ENCODE measurements around the gene PRND.
"Not testable (repeated sequence)": the region's sequence is repeated elsewhere in the genome, so short reads cannot be mapped to it uniquely, and the experiment has no call there.

The PRND gene

DNA sequence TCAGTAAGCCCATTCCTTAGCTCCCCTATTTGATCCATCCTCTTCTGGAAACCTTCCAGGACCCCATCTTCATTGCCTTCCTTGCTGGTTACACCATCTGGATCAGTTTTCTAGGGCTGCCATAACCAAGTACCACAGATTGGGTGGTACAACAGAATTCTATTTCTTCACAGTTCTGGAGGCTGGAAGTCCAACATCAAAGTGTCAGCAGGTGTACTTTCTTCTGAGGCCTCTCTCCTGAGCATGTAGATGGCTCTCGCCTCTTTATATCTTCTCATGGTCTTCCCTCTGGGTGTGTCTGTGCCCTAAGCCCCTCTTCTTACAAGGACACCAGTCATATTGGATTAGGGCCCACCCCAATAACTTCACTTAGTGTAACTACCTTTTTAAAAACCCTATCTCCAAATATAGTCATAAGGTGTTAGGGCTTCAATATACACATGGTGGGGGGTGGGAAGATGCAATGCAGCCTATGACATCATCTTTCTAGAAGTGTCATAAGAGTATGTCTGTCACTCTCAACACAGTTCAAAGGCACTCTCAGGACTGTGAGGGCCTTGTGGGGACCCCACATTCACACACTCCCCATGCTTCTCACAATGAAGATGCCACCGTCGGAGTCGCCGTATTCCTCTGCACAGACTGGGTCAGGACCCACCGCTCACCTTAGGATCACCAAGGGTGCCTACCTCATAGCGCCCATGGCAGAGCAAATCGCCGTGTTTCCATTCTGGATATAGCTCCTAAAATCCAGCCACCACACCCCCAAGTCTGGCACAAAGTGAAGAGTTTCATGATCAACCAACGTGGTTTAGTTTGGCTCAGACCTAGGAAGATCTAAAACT lies 12.2 kb upstream of the PRND start:
- no peak for DNase-seq

DNA sequence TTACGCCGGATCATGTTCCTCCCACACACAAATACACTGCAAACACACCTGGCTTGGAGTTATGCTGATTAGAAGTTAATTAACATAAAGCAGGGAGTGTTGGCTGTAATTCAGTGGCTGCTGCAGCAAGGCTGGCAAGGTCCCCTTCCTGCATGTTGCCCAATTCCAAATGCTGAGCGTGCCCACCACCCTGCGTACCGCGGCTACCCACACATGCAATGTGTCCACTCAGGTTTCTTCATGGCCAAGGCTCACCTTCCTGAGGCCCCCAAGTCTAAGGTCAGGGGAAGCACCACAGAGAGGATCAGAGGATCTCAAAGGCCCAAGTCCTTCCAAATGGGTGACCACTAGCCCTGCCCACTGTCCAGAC lies 11.6 kb upstream of the PRND start:
- DNase-seq: no peak

DNA sequence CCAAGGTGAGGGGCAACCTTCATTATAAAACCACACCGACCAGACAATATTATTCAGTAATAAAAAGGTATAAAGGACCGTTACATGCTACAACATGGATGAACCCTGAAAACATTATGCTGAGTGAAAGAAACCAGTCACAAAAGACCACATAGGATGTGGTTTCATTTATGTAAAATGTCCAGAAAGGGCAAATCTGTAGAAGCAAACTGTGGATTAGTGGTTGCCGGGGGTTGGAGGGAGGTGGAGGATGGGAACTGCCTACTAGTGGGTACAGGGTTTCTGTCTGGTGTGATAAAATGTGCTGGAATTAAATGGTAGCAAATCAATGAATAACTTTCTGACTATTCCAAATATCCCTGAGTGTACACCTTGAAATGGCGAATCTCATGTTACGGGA lies 10.2 kb upstream of the PRND start:
- peak; percentile 32 for DNase-seq

DNA sequence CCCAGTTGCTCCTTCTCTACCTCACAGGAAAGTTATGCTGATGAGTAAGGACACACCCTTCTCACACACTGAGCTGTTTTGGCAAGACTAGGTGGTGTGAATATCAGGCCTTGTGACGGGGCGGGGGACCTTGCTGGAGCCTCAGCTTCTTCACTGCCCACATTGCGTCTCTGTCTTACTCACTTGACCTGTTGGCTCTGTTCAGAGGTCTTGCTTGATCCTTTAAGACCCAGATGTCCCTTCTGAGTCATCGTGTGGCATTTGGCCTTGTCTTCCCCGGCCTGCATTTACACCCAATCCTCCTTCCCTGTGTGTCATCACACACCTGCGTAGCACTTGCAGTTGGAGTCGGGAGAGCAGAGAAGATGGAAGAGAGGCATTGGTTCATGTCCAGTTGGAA lies 8.3 kb upstream of the PRND start:
- DNase-seq: no peak

- DNase-seq: no peak
These were observed 6.9 kb upstream of the PRND start for GRCh38 chr20:4714818-4715217.

GRCh38 chr20:4717816-4718570 lies 3.7 kb upstream of the PRND start:
- DNase-seq: peak; percentile 16

DNA sequence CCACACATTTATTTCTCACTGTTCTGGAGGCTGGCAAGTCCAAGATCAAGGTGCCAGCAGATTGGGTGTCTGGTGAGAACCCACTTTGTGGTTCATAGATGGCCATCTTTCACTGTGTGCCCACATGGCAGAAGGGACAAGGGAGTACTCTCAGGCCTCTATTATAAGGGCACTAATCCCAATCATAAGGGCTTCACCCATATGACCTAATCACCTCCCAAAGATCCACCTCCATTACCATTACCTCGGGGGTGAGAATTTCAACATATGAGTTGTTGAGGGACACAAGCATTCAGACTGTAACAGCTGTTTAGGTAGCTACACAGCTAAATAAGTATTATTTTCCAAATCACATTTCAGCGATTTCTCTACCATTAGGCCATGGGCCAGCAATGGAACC lies 2.5 kb upstream of the PRND start:
- DNase-seq: no peak

DNA sequence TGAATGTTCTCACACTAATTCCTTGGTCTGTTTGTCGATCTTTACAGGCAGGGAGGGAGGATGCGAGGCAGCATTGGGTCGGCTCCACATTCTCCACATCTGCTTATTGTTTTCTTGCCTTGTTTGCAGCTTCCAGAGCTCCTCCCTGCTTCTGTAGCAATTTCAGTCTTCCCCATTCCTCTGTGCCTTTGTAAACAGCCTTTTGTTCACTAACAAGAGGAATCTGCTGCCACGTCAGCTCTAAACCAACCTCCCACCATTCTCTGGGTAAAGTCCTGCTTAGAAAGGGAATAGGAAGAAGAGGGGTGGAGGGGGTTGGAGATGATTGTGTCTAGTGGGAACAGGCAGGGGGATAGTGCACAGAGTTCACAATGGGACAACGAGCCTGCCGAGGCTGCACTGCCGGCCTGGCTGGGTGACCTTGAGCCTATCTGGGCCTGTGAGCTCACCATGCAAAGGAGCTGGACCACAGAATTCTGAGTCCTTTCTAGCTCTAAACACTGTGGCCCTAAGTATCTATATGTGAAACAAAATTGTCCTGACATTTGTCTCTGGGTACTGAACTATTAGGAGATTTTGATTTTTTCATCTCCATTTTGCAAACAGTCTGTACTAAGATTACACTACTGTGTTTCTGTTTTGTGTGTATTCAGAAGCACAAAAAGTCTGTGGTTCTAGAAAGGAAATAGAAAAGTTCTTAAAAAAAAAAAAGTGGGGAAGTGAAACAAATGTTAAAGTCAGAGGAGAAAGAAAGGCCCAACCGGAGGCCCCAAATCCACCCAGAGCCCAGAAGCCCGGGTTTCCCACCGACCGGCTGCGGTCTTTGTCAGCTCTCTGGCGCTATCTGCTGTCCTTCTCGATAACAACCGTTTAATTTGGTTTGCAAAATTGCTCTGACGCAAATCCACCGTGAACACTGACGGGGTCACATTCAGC lies 1.4 kb upstream of the PRND start:
- peak; percentile 91 for DNase-seq

- no peak for DNase-seq
These were observed 746 bp upstream of the PRND start for GRCh38 chr20:4720977-4721349.

GRCh38 chr20:4722571-4722970 lies 862 bp downstream of the PRND start:
- DNase-seq: no peak

DNA sequence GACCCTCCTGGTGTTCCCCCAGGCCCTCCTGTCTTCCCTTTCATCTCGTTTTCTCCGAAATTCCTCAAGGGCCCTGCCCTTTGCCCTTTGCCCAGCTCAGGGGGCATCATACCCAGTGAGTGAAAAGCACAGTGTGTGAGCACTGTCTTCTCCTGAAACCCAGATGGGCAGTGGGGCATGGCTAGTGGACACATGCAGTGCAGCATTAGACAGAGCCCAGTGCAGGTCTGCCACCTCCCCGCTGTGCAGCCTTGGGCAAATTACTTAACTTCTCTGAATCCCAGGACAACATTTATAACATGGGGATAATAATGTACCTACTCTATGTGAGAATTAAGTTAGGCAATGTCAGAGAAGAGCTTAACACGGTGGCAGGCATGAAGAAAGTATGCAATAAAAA lies 1.3 kb downstream of the PRND start:
- DNase-seq: no peak

GRCh38 chr20:4723553-4723952 lies 1.8 kb downstream of the PRND start:
- not testable (repeated sequence) for DNase-seq

DNA sequence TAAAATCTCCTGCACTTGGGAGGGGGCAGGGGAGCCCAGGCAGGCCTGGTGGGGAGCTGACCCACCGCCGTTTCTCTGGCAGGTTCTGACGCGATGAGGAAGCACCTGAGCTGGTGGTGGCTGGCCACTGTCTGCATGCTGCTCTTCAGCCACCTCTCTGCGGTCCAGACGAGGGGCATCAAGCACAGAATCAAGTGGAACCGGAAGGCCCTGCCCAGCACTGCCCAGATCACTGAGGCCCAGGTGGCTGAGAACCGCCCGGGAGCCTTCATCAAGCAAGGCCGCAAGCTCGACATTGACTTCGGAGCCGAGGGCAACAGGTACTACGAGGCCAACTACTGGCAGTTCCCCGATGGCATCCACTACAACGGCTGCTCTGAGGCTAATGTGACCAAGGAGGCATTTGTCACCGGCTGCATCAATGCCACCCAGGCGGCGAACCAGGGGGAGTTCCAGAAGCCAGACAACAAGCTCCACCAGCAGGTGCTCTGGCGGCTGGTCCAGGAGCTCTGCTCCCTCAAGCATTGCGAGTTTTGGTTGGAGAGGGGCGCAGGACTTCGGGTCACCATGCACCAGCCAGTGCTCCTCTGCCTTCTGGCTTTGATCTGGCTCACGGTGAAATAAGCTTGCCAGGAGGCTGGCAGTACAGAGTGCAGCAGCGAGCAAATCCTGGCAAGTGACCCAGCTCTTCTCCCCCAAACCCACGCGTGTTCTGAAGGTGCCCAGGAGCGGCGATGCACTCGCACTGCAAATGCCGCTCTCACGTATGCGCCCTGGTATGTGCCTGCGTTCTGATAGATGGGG lies 3.0 kb downstream of the PRND start:
- DNase-seq: no peak

- DNase-seq: no peak
These were observed 3.5 kb downstream of the PRND start for GRCh38 chr20:4725263-4725550.

- DNase-seq: peak; percentile 18
These were observed 5.1 kb downstream of the PRND start for GRCh38 chr20:4726710-4727397.

- DNase-seq: no peak
These were observed 6.5 kb downstream of the PRND start for GRCh38 chr20:4728120-4728760.

DNA sequence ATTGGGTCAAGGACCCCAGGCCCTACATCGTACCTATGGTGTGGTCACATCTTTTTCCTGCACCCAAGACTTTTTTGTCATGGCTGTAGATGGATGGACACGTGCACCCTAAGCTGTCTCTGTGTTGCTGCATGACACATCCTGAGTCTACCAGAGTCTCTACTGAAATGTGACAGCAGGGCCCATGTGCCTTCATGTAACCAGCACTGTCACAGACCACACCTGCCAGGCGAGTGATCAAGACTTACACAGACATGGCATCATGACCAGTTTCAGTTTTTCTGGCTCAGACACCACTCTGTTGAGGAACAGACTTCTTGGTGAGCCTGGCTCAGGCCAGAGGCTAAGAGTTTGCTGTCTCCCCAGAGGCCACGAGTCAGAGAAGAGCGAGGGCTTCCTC lies 7.6 kb downstream of the PRND start:
- no peak for DNase-seq

GRCh38 chr20:4730780-4731179 lies 9.1 kb downstream of the PRND start:
- peak; percentile 31 for DNase-seq

GRCh38 chr20:4736875-4737274 lies 15.2 kb downstream of the PRND start:
- peak; percentile 11 for DNase-seq

DNA sequence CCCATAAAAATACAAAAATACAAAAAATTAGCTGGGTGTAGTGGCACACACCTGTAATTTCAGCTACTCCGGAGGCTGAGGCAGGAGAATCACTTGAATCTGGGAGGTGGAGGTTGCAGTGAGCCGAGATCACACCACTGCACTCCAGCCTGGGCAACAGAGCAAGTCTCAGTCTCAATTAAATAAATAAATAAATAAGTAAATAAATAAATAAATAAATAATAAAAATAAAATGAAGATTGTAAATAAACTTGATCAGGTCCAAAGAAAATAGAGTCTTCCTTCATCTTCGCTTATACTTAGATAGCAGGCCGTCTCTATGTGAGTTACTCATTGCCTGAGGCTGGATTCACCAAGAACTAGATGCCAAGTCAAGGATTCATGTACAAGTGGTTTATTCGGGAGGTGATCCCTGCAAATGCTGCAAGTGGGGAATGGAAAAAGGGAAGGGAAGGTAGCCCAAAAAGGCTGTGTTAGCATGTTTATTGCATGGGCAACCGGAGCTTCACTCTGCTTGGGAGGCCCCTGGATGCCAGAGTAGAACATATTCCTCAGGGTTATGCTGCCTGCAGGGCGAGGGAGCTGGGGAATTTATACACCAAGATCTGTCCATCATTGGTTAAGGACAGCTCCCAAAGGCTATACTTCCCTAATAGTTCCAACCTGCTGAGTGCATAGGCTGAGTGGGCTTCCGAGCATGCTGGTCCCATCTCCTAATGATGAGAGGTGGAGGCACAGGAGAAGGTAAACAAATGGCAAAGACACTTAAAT lies 16.3 kb downstream of the PRND start:
- no peak for DNase-seq

All from hematopoietic multipotent progenitor cell treated with erythropoietin and hydrocortisone succinate and interleukin-3 and kit ligand, for 6 days (in vitro differentiated cells).